HG03135 (cell line): Measurements from ENCODE around the gene COL15A1.

ENCODE experiments used
- ATAC-seq: cut with Tn5 transposase; IDR thresholded peaks from one replicate; pipeline ENCODE4 v1.9.1; 2021; ENCODE audit warnings: mild to moderate bottlenecking, moderate library complexity; ENCODE audit not compliant: unreplicated experiment

Gene COL15A1

GRCh38 chr9:99030610-99031109 lies 87.0 kb downstream of the COL15A1 start:
- ATAC-seq: no peak

GRCh38 chr9:99031319-99031718 lies 87.6 kb downstream of the COL15A1 start:
- no peak for ATAC-seq

GRCh38 chr9:99031994-99032393 lies 88.3 kb downstream of the COL15A1 start:
- no peak for ATAC-seq

- ATAC-seq: no peak
These were observed 90.4 kb downstream of the COL15A1 start for GRCh38 chr9:99034149-99034548.

- no peak for ATAC-seq
These were observed 91.6 kb downstream of the COL15A1 start for GRCh38 chr9:99035313-99035712.

GRCh38 chr9:99037769-99038483 lies 94.2 kb downstream of the COL15A1 start:
- ATAC-seq: no peak

- ATAC-seq: no peak
These were observed 94.7 kb downstream of the COL15A1 start for GRCh38 chr9:99038484-99038820.

GRCh38 chr9:99039505-99040182 lies 95.9 kb downstream of the COL15A1 start:
- no peak for ATAC-seq

GRCh38 chr9:99040251-99040900 lies 96.7 kb downstream of the COL15A1 start:
- no peak for ATAC-seq

- no peak for ATAC-seq
These were observed 97.3 kb downstream of the COL15A1 start for GRCh38 chr9:99040911-99041582.

- ATAC-seq: no peak
These were observed 97.9 kb downstream of the COL15A1 start for GRCh38 chr9:99041618-99042017.

- ATAC-seq: no peak
These were observed 98.9 kb downstream of the COL15A1 start for GRCh38 chr9:99042620-99043019.

GRCh38 chr9:99044827-99045226 lies 101.1 kb downstream of the COL15A1 start:
- no peak for ATAC-seq

- ATAC-seq: no peak
These were observed 102.4 kb downstream of the COL15A1 start for GRCh38 chr9:99046068-99046467.

- no peak for ATAC-seq
These were observed 102.9 kb downstream of the COL15A1 start for GRCh38 chr9:99046542-99047071.

GRCh38 chr9:99049228-99049627 lies 105.5 kb downstream of the COL15A1 start:
- no peak for ATAC-seq

GRCh38 chr9:99049641-99050040 lies 105.9 kb downstream of the COL15A1 start:
- no peak for ATAC-seq

- no peak for ATAC-seq
These were observed 106.7 kb downstream of the COL15A1 start for GRCh38 chr9:99050292-99050911.

- ATAC-seq: no peak
These were observed 107.2 kb downstream of the COL15A1 start for GRCh38 chr9:99050924-99051323.

GRCh38 chr9:99051406-99051805 lies 107.7 kb downstream of the COL15A1 start:
- no peak for ATAC-seq

GRCh38 chr9:99051851-99052250 lies 108.1 kb downstream of the COL15A1 start:
- ATAC-seq: no peak
